DOHH2 (cell line): ENCODE measurements around the gene DPYSL5.
"Not testable (repeated sequence)": the region's sequence is repeated elsewhere in the genome, so short reads cannot be mapped to it uniquely, and the experiment has no call there.

Source experiments
- H3F3A ChIP-seq: fragments of 200-600 bp; sonication (generic), shearing (Covaris generic); 2 replicates; pipeline ENCODE4 v1.6.0; 2016; ENCODE audit warnings: antibody characterized with exemption, mild to moderate bottlenecking; ENCODE audit not compliant: control insufficient read depth, insufficient read depth
- H3K27ac ChIP-seq: fragments of 200-600 bp; sonication (generic); 2 replicates; pipeline ENCODE4 v1.5.1; 2014; ENCODE audit warnings: low read depth, mild to moderate bottlenecking, low read length, moderate library complexity
- H3K27me3 ChIP-seq: fragments of 200-600 bp; sonication (generic); 2 replicates; pipeline ENCODE4 v1.6.1; 2014; ENCODE audit warnings: mild to moderate bottlenecking, low read length, mixed read lengths; ENCODE audit not compliant: control insufficient read depth
- H3K36me3 ChIP-seq: fragments of 200-600 bp; sonication (generic); 2 replicates; pipeline ENCODE4 v1.6.1; 2014; ENCODE audit warnings: mild to moderate bottlenecking, low read length, moderate library complexity, mixed read lengths; ENCODE audit not compliant: control insufficient read depth
- H3K4me1 ChIP-seq: fragments of 200-600 bp; sonication (generic); 2 replicates; pipeline ENCODE4 v1.6.1; 2014; ENCODE audit warnings: mild to moderate bottlenecking, low read length, mixed read lengths; ENCODE audit not compliant: control insufficient read depth
- H3K4me2 ChIP-seq: fragments of 200-600 bp; sonication (generic); 2 replicates; pipeline ENCODE4 v1.6.0; 2014; ENCODE audit warnings: mild to moderate bottlenecking, low read length, moderate library complexity
- H3K4me3 ChIP-seq: fragments of 200-600 bp; sonication (generic); 2 replicates; pipeline ENCODE4 v1.5.1; 2014; ENCODE audit warnings: mild to moderate bottlenecking, low read length, mixed read lengths
- H3K79me2 ChIP-seq: fragments of 200-600 bp; sonication (generic); 2 replicates; pipeline ENCODE4 v1.6.1; 2014; ENCODE audit warnings: mild to moderate bottlenecking, low read length, mixed read lengths; ENCODE audit not compliant: control insufficient read depth
- H3K9me2 ChIP-seq: fragments of 200-600 bp; sonication (generic); replicated peaks from 2 replicates; pipeline ENCODE4 v1.6.1; 2014; ENCODE audit warnings: mild to moderate bottlenecking, low read length, mixed read lengths; ENCODE audit not compliant: control insufficient read depth
- H3K9me3 ChIP-seq: fragments of 200-600 bp; sonication (generic); 2 replicates; pipeline ENCODE4 v1.6.1; 2014; ENCODE audit warnings: antibody characterized with exemption, low read length, mixed read lengths; ENCODE audit not compliant: control insufficient read depth, insufficient read depth
- H4K20me1 ChIP-seq: fragments of 200-600 bp; sonication (generic); 2 replicates; pipeline ENCODE4 v1.6.0; 2014; ENCODE audit warnings: low read depth, mild to moderate bottlenecking, antibody characterized with exemption, low read length, moderate library complexity; ENCODE audit not compliant: control insufficient read depth, insufficient read depth
- CTCF ChIP-seq: fragments of 200-600 bp; sonication (generic); IDR thresholded peaks from one replicate; pipeline ENCODE4 v1.5.1; 2014; ENCODE audit warnings: antibody characterized with exemption, mild to moderate bottlenecking, low read depth, low read length; ENCODE audit not compliant: poor library complexity, severe bottlenecking
- EZH2phosphoT487 ChIP-seq: fragments of 200-600 bp; sonication (generic); IDR thresholded peaks from 2 replicates; pipeline ENCODE4 v1.6.1; 2017; ENCODE audit warnings: borderline replicate concordance, mild to moderate bottlenecking, antibody characterized with exemption, low read length, moderate library complexity, mixed read lengths

DPYSL5 gene

GRCh38 chr2:26921323-26921722 lies 73.4 kb downstream of the DPYSL5 start:
- Histone ChIP-seq H4K20me1 (no peaks in the 10 kb centered on the region), H3F3A (no peaks in the 10 kb centered on the region), H3K9me3 (no peaks in the 10 kb centered on the region), H3K27ac (no peak overlapping the region), H3K27me3 (peaks cover 21% of the 10 kb centered on the region), H3K9me2 (no peaks in the 10 kb centered on the region), H3K79me2 (no peaks in the 10 kb centered on the region), H3K4me2 (no peak overlapping the region), H3K4me1 (no peaks in the 10 kb centered on the region), H3K4me3 (no peak overlapping the region), H3K36me3 (no peaks in the 10 kb centered on the region)
- TF ChIP-seq EZH2phosphoT487 (no peak), CTCF (no peak)

- Histone ChIP-seq H3K9me3 (no peaks in the 10 kb centered on the region), H3K36me3 (no peaks in the 10 kb centered on the region), H4K20me1 (no peaks in the 10 kb centered on the region), H3K4me1 (no peaks in the 10 kb centered on the region), H3K27ac (no peak overlapping the region), H3K4me3 (no peak overlapping the region), H3K79me2 (no peaks in the 10 kb centered on the region), H3F3A (no peaks in the 10 kb centered on the region), H3K27me3 (peaks cover 16% of the 10 kb centered on the region), H3K9me2 (no peaks in the 10 kb centered on the region), H3K4me2 (no peak overlapping the region)
- no peak for TF ChIP-seq EZH2phosphoT487
- TF ChIP-seq CTCF = peak; percentile 66
Measured at GRCh38 chr2:26922405-26923188, 74.7 kb downstream of the DPYSL5 start.

GRCh38 chr2:26923189-26923466 lies 75.2 kb downstream of the DPYSL5 start:
- H3K36me3 ChIP-seq, H3K79me2 ChIP-seq, H3F3A ChIP-seq, H3K9me3 ChIP-seq, H3K27ac ChIP-seq, H3K4me3 ChIP-seq, H4K20me1 ChIP-seq, H3K9me2 ChIP-seq, H3K4me2 ChIP-seq, H3K4me1 ChIP-seq: not testable (repeated sequence)
- peaks cover 16% of the 10 kb centered on the region for H3K27me3 ChIP-seq

DNA sequence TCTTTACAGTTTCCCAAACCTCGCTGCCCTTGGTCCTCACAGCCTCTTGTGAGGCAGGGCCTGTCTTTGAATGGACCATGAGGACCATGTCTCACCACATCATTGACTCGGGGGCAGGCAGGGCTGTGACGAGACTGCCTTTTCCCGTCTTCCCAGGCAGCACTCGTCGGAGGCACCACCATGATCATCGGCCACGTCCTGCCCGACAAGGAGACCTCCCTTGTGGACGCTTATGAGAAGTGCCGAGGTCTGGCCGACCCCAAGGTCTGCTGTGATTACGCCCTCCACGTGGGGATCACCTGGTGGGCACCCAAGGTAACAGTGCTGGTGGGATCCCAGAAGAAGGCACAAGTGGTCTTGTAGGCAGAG lies 76.8 kb downstream of the DPYSL5 start:
- Histone ChIP-seq H3F3A (no peaks in the 10 kb centered on the region), H3K9me2 (no peaks in the 10 kb centered on the region), H4K20me1 (no peaks in the 10 kb centered on the region), H3K4me3 (no peak overlapping the region), H3K36me3 (no peaks in the 10 kb centered on the region), H3K27ac (no peak overlapping the region), H3K9me3 (no peaks in the 10 kb centered on the region), H3K79me2 (no peaks in the 10 kb centered on the region), H3K27me3 (peaks cover 16% of the 10 kb centered on the region), H3K4me2 (no peak overlapping the region), H3K4me1 (no peaks in the 10 kb centered on the region)
- TF ChIP-seq CTCF (no peak), EZH2phosphoT487 (no peak)
